Measurements from ENCODE around the gene PARD3.
"Not testable (repeated sequence)": the region's sequence is repeated elsewhere in the genome, so short reads cannot be mapped to it uniquely, and the experiment has no call there.

- not testable (repeated sequence) for TF ChIP-seq CTCF (IDR thresholded peaks at IDR 0.05; ENCODE audit: insufficient read depth, low read length, poor library complexity, severe bottlenecking); EZH2phosphoT487 (conservative IDR thresholded peaks at IDR 0.05; ENCODE audit: low read length)
Measured at GRCh38 chr10:34426538-34427157, 388.4 kb downstream of the PARD3 start.
